ENCODE data around the gene DNAH10.

DNAH10 gene

DNA sequence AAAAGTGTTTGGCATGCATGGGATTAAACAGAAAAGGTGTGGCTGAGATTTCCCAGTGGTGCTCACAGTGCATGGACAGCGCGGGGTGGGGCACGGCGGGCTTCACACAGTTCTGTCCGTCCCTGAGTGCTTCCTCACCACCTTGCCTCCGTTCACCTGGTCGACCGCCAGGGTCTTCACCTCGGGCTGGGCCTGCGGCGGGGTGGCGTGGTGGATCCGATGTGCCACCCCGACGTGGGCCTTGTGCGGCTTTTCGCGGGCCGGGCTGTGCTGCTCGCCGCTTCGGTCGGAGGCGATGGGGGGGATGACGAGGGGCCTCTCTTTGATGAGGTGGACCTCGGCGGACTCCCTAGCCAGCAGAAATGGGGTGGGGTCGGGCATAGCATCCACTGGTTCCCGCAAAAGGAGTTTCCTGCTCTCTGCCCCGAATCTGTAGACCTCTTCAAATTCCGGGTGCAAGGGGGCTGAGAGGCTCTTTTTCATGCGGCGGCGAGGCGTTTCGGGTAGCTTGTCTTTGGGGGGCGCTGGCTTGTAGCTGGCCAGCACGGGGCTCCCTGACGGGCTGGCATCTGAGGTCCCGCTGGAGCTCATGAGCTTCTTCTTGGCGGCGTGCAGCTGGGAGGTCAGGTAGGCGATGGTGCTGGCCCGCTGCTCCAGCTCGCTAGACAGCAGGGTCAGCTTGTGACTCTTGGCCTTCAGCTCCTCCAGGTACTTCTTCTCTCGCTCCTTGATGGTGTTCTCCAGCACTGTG lies 175.0 kb downstream of the DNAH10 start:
- ATAC-seq: no peak
- no peak for TF ChIP-seq GLIS3 (CRISPR knock-in tag; IDR thresholded peaks at IDR 0.05)
- TF ChIP-seq, protein P1, sequence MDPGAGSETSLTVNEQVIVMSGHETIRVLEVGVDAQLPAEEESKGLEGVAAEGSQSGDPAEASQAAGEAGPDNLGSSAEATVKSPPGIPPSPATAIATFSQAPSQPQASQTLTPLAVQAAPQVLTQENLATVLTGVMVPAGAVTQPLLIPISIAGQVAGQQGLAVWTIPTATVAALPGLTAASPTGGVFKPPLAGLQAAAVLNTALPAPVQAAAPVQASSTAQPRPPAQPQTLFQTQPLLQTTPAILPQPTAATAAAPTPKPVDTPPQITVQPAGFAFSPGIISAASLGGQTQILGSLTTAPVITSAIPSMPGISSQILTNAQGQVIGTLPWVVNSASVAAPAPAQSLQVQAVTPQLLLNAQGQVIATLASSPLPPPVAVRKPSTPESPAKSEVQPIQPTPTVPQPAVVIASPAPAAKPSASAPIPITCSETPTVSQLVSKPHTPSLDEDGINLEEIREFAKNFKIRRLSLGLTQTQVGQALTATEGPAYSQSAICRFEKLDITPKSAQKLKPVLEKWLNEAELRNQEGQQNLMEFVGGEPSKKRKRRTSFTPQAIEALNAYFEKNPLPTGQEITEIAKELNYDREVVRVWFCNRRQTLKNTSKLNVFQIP (CRISPR knock-in tag; IDR thresholded peaks at IDR 0.05; ENCODE audit: borderline replicate concordance, low read depth): no peak

- ATAC-seq: no peak
- TF ChIP-seq CSRNP3 (CRISPR knock-in tag; IDR thresholded peaks at IDR 0.05) (no peak), GLIS3 (CRISPR knock-in tag; IDR thresholded peaks at IDR 0.05) (no peak), ZNF70 (CRISPR knock-in tag; IDR thresholded peaks at IDR 0.05) (no peak), ARNTL (CRISPR knock-in tag; IDR thresholded peaks at IDR 0.05; ENCODE audit: borderline replicate concordance, low read depth) (no peak), ISL1 (CRISPR knock-in tag; IDR thresholded peaks at IDR 0.05) (no peak), ZNF8 (CRISPR knock-in tag; IDR thresholded peaks at IDR 0.05) (no peak), ZNF565 (CRISPR knock-in tag; conservative IDR thresholded peaks at IDR 0.05; ENCODE audit: low read depth) (no peak), TOX (CRISPR knock-in tag; IDR thresholded peaks at IDR 0.05; ENCODE audit: borderline replicate concordance) (no peak), SNAI2 (CRISPR knock-in tag; IDR thresholded peaks at IDR 0.05) (no peak), ZC3H10 (CRISPR knock-in tag; IDR thresholded peaks at IDR 0.05) (no peak), ESRRG (CRISPR knock-in tag; IDR thresholded peaks at IDR 0.05) (no peak)
These were observed 175.8 kb downstream of the DNAH10 start for GRCh38 chr12:123937707-123938591.

GRCh38 chr12:123938679-123939480 lies 176.8 kb downstream of the DNAH10 start:
- no peak for TF ChIP-seq BACH2 (CRISPR knock-in tag; IDR thresholded peaks at IDR 0.05; ENCODE audit: borderline replicate concordance)
- no peak for TF ChIP-seq ZFP30 (CRISPR knock-in tag; IDR thresholded peaks at IDR 0.05)
- TF ChIP-seq ZNF565 (CRISPR knock-in tag; conservative IDR thresholded peaks at IDR 0.05; ENCODE audit: low read depth): no peak
- TF ChIP-seq CREB5 (CRISPR knock-in tag; IDR thresholded peaks at IDR 0.05; ENCODE audit: low read depth): no peak
- TF ChIP-seq GLIS3 (CRISPR knock-in tag; IDR thresholded peaks at IDR 0.05): no peak
- no peak for TF ChIP-seq ZNF8 (CRISPR knock-in tag; IDR thresholded peaks at IDR 0.05)
- peak; percentile 65 for ATAC-seq

GRCh38 chr12:123939716-123940626 lies 177.9 kb downstream of the DNAH10 start:
- no peak for ATAC-seq
- TF ChIP-seq, protein P1 (CRISPR knock-in tag; IDR thresholded peaks at IDR 0.05; ENCODE audit: borderline replicate concordance, low read depth): no peak
- TF ChIP-seq PPARA (CRISPR knock-in tag; IDR thresholded peaks at IDR 0.05; ENCODE audit: borderline replicate concordance) (no peak), OSR1 (CRISPR knock-in tag; IDR thresholded peaks at IDR 0.05) (no peak), TOX (CRISPR knock-in tag; IDR thresholded peaks at IDR 0.05; ENCODE audit: borderline replicate concordance) (no peak), ISL1 (CRISPR knock-in tag; IDR thresholded peaks at IDR 0.05) (no peak), CSRNP3 (CRISPR knock-in tag; IDR thresholded peaks at IDR 0.05) (no peak), CSDC2 (CRISPR knock-in tag; IDR thresholded peaks at IDR 0.05) (no peak), ESRRG (CRISPR knock-in tag; IDR thresholded peaks at IDR 0.05) (no peak), ZFP30 (CRISPR knock-in tag; IDR thresholded peaks at IDR 0.05) (no peak), ZC3H10 (CRISPR knock-in tag; IDR thresholded peaks at IDR 0.05) (no peak), BACH2 (CRISPR knock-in tag; IDR thresholded peaks at IDR 0.05; ENCODE audit: borderline replicate concordance) (no peak)
- TF ChIP-seq, protein P2, sequence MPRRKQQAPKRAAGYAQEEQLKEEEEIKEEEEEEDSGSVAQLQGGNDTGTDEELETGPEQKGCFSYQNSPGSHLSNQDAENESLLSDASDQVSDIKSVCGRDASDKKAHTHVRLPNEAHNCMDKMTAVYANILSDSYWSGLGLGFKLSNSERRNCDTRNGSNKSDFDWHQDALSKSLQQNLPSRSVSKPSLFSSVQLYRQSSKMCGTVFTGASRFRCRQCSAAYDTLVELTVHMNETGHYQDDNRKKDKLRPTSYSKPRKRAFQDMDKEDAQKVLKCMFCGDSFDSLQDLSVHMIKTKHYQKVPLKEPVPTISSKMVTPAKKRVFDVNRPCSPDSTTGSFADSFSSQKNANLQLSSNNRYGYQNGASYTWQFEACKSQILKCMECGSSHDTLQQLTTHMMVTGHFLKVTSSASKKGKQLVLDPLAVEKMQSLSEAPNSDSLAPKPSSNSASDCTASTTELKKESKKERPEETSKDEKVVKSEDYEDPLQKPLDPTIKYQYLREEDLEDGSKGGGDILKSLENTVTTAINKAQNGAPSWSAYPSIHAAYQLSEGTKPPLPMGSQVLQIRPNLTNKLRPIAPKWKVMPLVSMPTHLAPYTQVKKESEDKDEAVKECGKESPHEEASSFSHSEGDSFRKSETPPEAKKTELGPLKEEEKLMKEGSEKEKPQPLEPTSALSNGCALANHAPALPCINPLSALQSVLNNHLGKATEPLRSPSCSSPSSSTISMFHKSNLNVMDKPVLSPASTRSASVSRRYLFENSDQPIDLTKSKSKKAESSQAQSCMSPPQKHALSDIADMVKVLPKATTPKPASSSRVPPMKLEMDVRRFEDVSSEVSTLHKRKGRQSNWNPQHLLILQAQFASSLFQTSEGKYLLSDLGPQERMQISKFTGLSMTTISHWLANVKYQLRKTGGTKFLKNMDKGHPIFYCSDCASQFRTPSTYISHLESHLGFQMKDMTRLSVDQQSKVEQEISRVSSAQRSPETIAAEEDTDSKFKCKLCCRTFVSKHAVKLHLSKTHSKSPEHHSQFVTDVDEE (CRISPR knock-in tag; IDR thresholded peaks at IDR 0.05): no peak
